NCI-H774 (cell line): ENCODE data around the gene RGS16.

ENCODE experiments used
- DNase-seq: peaks from one replicate; lab custom pipeline; 2025; lab: John Stamatoyannopoulos, UW

The RGS16 gene

GRCh38 chr1:182629499-182630096, 25.4 kb upstream of the RGS16 start:
- DNase-seq: no peak

- DNase-seq: no peak
Measured at GRCh38 chr1:182629080-182629479, 24.9 kb upstream of the RGS16 start.

- DNase-seq: no peak
Measured at GRCh38 chr1:182628657-182629056, 24.5 kb upstream of the RGS16 start.

- DNase-seq: no peak
Measured at GRCh38 chr1:182627622-182628021, 23.4 kb upstream of the RGS16 start.

GRCh38 chr1:182626527-182626926, 22.3 kb upstream of the RGS16 start:
- no peak for DNase-seq

- no peak for DNase-seq
Measured at GRCh38 chr1:182625719-182626504, 21.7 kb upstream of the RGS16 start.

GRCh38 chr1:182625024-182625423, 20.8 kb upstream of the RGS16 start:
- DNase-seq: no peak

GRCh38 chr1:182624577-182624976, 20.4 kb upstream of the RGS16 start:
- DNase-seq: no peak

GRCh38 chr1:182622901-182623528, 18.8 kb upstream of the RGS16 start:
- DNase-seq: no peak

- DNase-seq: no peak
Measured at GRCh38 chr1:182621906-182622305, 17.7 kb upstream of the RGS16 start.

- no peak for DNase-seq
Measured at GRCh38 chr1:182620924-182621585, 16.9 kb upstream of the RGS16 start.

- DNase-seq: no peak
Measured at GRCh38 chr1:182617734-182618351, 13.7 kb upstream of the RGS16 start.

GRCh38 chr1:182617014-182617429, 12.8 kb upstream of the RGS16 start:
- DNase-seq: peak; percentile 47

- peak; percentile 93 for DNase-seq
Measured at GRCh38 chr1:182616130-182617013, 12.2 kb upstream of the RGS16 start.

- DNase-seq: peak; percentile 53
Measured at GRCh38 chr1:182615468-182616129, 11.4 kb upstream of the RGS16 start.

GRCh38 chr1:182614796-182615454, 10.7 kb upstream of the RGS16 start:
- peak; percentile 85 for DNase-seq

GRCh38 chr1:182611787-182612186, 7.6 kb upstream of the RGS16 start:
- peak; percentile 88 for DNase-seq

GRCh38 chr1:182611326-182611725, 7.1 kb upstream of the RGS16 start:
- DNase-seq: no peak

GRCh38 chr1:182610606-182611194, 6.5 kb upstream of the RGS16 start:
- no peak for DNase-seq
